Karpas-422 (cell line): ENCODE measurements around the gene FURIN. TPM values are rescaled to one million over a fixed set of nuclear protein-coding genes. Genes with fewer than 3 reads are reported as not detected.
A peak's percentile ranks its signal among the peaks of the same experiment; 100 is the strongest.

ENCODE experiments used
- DNase-seq: peaks from one replicate; pipeline ENCODE4 v3.0.0-alpha.2; 2015
- H2AFZ ChIP-seq: fragments of 200-600 bp; sonication (generic); 2 replicates; pipeline ENCODE4 v1.6.1; 2014; ENCODE audit warnings: antibody characterized with exemption, low read length, mixed read lengths
- H3K27ac ChIP-seq: fragments of 200-600 bp; sonication (generic); 2 replicates; pipeline ENCODE4 v1.5.1; 2014; ENCODE audit warnings: mild to moderate bottlenecking, low read length, moderate library complexity
- H3K27me3 ChIP-seq: fragments of 200-600 bp; sonication (generic); 2 replicates; pipeline ENCODE4 v1.6.1; 2014; ENCODE audit warnings: low read length, mixed read lengths
- H3K36me3 ChIP-seq: fragments of 200-600 bp; sonication (generic); 2 replicates; pipeline ENCODE4 v1.6.1; 2014; ENCODE audit warnings: low read length, mixed read lengths; ENCODE audit not compliant: insufficient read depth
- H3K4me1 ChIP-seq: fragments of 200-600 bp; sonication (generic); 2 replicates; pipeline ENCODE4 v1.6.1; 2014; ENCODE audit warnings: mild to moderate bottlenecking, low read length, mixed read lengths
- H3K4me2 ChIP-seq: fragments of 200-600 bp; sonication (generic); 2 replicates; pipeline ENCODE4 v1.6.1; 2014; ENCODE audit warnings: low read length, low read depth, mild to moderate bottlenecking; ENCODE audit not compliant: poor library complexity, severe bottlenecking
- H3K4me3 ChIP-seq: fragments of 200-600 bp; sonication (generic); 2 replicates; pipeline ENCODE4 v1.5.1; 2014; ENCODE audit warnings: mild to moderate bottlenecking, antibody characterized with exemption, low read length, mixed read lengths
- H3K79me2 ChIP-seq: fragments of 200-600 bp; sonication (generic); 2 replicates; pipeline ENCODE4 v1.6.1; 2014; ENCODE audit warnings: mild to moderate bottlenecking, low read length, mixed read lengths
- H3K9ac ChIP-seq: fragments of 200-600 bp; sonication (generic); 2 replicates; pipeline ENCODE4 v1.6.0; 2014; ENCODE audit warnings: low read length
- H3K9me2 ChIP-seq: fragments of 200-600 bp; sonication (generic), shearing (Covaris generic); replicated peaks from 2 replicates; pipeline ENCODE4 v1.6.0; 2014; ENCODE audit warnings: mild to moderate bottlenecking, low read length, moderate library complexity; ENCODE audit not compliant: insufficient read depth
- H3K9me3 ChIP-seq: fragments of 300-700, 200-600 bp; sonication (generic); 2 replicates; pipeline ENCODE4 v1.6.1; 2014; ENCODE audit warnings: low read length, mixed read lengths
- H4K20me1 ChIP-seq: fragments of 200-600 bp; sonication (generic); 2 replicates; pipeline ENCODE4 v1.6.1; 2014; ENCODE audit warnings: mild to moderate bottlenecking, antibody characterized with exemption, low read length, low read depth; ENCODE audit not compliant: insufficient read depth
- total RNA-seq: library from RNA; depleted of rRNA; stranded (reverse); fragments of >200 nt; shearing (Covaris generic); gene quantifications from 2 replicates; pipeline ENCODE4 v1.2.3, GENCODE V29; 2014; ENCODE audit warnings: low replicate concordance

FURIN gene
- total RNA-seq, 1 experiment from 2014 or later = 30.4 TPM

DNA sequence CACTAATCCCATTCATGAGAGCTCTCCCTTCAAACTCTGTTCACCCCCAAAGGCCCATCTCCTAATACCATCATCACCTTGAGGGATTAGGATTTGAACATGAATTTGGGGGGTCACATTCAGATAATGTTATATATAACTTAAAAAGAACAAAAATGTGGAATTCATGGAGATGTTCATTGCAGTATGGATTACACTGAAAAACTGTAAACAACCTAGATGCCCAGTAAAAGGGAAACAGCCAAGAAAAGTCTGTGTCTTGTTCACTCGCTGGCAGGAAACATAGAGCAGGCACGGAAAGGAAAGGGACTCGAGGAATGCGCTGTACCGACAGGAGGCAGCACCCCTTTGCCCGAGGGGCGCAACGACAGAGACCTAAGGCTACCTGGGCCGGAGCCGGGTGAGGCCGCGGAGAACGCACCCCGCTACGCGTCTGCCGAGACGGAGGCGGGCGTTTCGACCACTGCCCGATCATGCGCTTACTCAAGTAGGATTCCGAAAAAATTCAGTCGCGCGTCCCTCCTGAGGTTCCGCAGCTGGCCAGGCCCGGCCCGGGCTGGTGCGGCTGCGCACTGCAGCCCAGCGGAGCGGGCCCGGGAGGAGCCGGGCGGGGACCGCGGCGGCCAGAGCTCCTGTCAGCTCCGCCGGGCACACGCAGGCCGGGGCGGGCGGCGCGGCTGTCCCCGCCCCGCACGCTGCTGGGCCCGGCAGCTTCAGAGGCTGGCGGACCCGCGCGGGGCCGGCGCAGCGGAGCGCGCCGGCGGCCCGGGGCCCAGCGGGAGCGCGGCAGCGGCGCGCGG, 33.9 kb downstream of the FURIN start:
- no peaks in the 10 kb centered on the region for H3K27me3 ChIP-seq
- peak overlapping the region; percentile 89 for H3K4me2 ChIP-seq
- no peaks in the 10 kb centered on the region for H4K20me1 ChIP-seq
- peak overlapping the region; percentile 75 for H3K4me3 ChIP-seq
- DNase-seq = peak; percentile 90
- 0 out of 2 replicates have a peak, but pooled peaks cover 9% of the 10 kb centered on the region for H3K36me3 ChIP-seq
- peak overlapping the region; percentile 47 for H2AFZ ChIP-seq
- H3K9ac ChIP-seq = peak overlapping the region; percentile 87
- H3K9me2 ChIP-seq = no peaks in the 10 kb centered on the region
- H3K79me2 ChIP-seq = peaks cover 5% of the 10 kb centered on the region; the same call in 1 of the 2 replicates
- H3K4me1 ChIP-seq = peaks cover 20% of the 10 kb centered on the region
- peak overlapping the region; percentile 65 for H3K27ac ChIP-seq
- H3K9me3 ChIP-seq = no peaks in the 10 kb centered on the region

DNA sequence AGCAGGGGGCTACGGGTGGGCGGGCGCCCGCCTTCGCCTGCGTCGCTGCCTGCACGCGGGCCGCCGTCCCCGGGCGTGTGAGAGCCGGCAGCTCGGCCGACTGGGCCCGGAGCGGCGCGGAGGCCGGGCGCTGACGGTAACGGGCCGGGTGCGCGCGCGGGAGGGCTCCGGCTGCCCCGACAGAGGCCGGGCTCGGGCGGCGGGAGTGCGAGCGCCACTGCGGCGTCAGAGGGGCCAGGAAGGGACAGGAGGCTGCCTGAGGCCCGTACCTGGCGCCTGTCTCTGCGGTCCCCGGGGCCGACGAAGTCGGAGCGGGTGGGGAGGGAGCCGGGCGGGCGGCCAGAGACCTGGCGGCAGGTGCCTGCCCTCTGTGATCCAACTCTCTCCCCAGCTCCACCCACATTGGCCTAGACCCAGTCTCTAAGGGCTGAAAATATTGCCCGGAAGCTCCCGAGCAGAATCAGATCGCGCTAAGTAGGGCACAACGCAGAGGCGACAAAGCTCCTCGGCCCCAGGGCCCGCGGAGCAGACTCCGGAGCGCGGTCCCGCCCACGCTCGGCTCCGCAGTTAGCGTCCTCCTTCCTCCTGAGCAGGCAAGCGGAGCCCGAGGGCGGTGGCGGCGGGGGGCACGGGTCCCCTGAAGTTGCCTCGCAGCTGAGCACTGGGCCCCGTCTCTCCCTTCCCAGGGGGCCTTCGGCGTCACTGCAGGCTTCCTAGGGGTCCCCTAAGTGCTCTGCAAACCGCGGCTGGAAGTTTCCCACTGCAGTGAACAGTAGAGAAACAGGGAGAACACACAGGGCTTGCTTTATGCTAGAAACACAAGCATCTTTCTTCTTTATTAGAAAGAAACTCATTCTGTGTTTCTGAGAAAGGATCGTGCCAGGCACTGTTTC, 34.7 kb downstream of the FURIN start, which contains the start of gene MAN2A2:
Gene MAN2A2 (plus strand): TSS at position 463 of the 893 bp plus-strand sequence. CDS start 906 bp downstream, outside the sequence.
- DNase-seq = peak; percentile 94
- Histone ChIP-seq H3K27me3 (no peaks in the 10 kb centered on the region), H2AFZ (peak within 1 kb of the TSS; percentile 47), H4K20me1 (no peaks in the 10 kb centered on the region), H3K9me2 (no peaks in the 10 kb centered on the region), H3K79me2 (peaks cover 5% of the 10 kb centered on the region; the same call in 1 of the 2 replicates), H3K27ac (peak within 1 kb of the TSS; percentile 83), H3K9ac (peak within 1 kb of the TSS; percentile 87), H3K4me3 (peak within 1 kb of the TSS; percentile 80), H3K4me1 (peaks cover 20% of the 10 kb centered on the region), H3K36me3 (0 out of 2 replicates have a peak, but pooled peaks cover 9% of the 10 kb centered on the region), H3K4me2 (peak within 1 kb of the TSS; percentile 98), H3K9me3 (no peaks in the 10 kb centered on the region)

DNA sequence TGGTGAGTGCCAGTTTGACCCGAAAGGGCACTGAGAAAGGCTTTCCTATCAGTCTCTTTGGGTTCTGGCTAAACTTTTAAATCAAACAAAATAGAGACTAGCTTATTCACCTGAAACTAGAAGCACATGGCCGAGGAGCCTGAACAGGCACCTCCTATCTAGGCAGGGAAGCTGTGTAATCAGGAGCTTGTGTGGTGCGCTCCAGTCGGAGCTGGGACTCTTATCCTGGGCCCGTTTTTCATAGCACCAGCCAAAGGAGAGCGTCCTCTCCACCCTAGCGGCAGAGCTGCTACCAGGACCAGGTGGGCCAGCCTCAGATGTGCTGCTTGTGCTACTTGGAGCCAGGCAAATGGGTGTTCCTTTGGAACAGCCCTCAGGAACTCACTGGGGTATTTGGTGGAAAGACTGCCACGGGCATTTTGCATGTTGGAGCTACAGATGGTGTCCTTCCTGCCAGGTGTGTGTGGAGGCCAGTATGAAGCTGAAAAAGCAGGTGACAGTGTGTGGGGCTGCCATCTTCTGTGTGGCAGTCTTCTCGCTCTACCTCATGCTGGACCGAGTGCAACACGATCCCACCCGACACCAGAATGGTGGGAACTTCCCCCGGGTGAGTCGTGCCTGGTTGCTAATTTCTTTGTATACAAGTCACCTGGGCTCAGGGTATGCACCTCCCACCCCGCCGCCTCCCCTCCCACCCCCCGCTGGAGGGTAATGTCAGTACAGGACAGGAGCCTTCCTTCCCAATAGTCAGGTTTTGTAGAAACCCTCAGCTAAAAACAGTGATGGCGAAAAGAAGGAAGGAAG, 35.5 kb downstream of the FURIN start:
- peak overlapping the region; percentile 83 for H3K27ac ChIP-seq
- peak overlapping the region; percentile 80 for H3K4me3 ChIP-seq
- 0 out of 2 replicates have a peak, but pooled peaks cover 9% of the 10 kb centered on the region for H3K36me3 ChIP-seq
- no peaks in the 10 kb centered on the region for H3K9me2 ChIP-seq
- H3K9ac ChIP-seq = peak overlapping the region; percentile 87
- peak; percentile 67 for DNase-seq
- H3K79me2 ChIP-seq = peaks cover 5% of the 10 kb centered on the region; the same call in 1 of the 2 replicates
- no peaks in the 10 kb centered on the region for H3K9me3 ChIP-seq
- peak overlapping the region; percentile 11; the same call in 1 of the 2 replicates for H2AFZ ChIP-seq
- H4K20me1 ChIP-seq = no peaks in the 10 kb centered on the region
- peak overlapping the region; percentile 98 for H3K4me2 ChIP-seq
- peaks cover 20% of the 10 kb centered on the region for H3K4me1 ChIP-seq
- no peaks in the 10 kb centered on the region for H3K27me3 ChIP-seq

DNA sequence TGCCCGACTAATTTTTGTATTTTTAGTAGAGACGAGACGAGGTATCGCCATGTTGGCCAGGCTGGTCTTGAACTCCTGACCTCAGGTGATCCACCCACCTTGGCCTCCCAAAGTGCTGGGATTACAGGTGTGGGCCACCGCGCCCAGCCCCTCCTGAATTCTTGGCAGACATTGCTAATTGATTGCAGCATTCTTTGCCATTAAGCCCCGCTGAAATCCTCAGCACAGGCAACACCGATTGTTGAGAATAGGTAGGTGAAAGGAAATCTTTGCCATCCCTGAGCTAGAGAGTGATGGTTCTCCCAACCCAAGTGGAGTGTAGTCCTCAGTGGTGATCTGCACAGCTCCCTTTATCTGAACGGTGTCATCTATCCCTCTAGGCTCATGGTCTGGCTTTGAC, 36.4 kb downstream of the FURIN start:
- H2AFZ ChIP-seq = no peak overlapping the region

DNA sequence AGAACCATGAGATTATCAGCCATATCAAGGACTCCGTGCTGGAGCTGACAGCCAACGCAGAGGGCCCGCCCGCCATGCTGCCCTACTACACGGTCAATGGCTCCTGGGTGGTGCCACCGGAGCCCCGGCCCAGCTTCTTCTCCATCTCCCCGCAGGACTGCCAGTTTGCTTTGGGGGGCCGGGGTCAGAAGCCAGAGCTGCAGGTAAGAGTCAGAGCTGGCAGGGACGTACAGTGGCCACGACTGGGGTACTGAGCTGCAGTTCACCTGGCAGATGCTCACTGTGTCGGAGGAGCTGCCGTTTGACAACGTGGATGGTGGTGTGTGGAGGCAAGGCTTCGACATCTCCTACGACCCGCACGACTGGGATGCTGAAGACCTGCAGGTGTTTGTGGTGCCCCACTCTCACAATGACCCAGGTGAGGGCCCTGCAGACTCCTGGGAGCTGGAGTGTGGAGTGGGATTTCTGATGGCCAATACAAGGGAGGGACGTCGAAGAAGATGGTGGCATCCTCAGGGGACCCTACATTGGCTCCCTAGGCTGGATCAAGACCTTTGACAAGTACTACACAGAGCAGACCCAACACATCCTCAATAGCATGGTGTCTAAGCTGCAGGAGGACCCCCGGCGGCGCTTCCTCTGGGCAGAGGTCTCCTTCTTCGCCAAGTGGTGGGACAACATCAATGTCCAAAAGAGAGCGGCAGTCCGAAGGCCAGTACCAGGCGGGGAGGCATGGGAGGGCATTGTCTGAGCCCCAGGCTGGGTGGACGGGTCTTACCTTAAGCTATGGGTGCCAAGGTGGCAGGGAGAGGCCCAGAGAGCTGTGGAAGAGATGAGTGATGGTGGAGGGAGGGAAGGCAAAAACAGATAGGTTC, 37.2 kb downstream of the FURIN start:
- no peak overlapping the region for H3K4me2 ChIP-seq
- no peak overlapping the region for H2AFZ ChIP-seq
- H3K27ac ChIP-seq = no peak overlapping the region
- no peak for DNase-seq
- H3K4me3 ChIP-seq = no peak overlapping the region
- H3K9me2 ChIP-seq = no peaks in the 10 kb centered on the region
- H3K4me1 ChIP-seq = peaks cover 20% of the 10 kb centered on the region
- no peaks in the 10 kb centered on the region for H3K9me3 ChIP-seq
- H4K20me1 ChIP-seq = no peaks in the 10 kb centered on the region
- peaks cover 5% of the 10 kb centered on the region; the same call in 1 of the 2 replicates for H3K79me2 ChIP-seq
- 0 out of 2 replicates have a peak, but pooled peaks cover 9% of the 10 kb centered on the region for H3K36me3 ChIP-seq
- no peaks in the 10 kb centered on the region for H3K27me3 ChIP-seq
- H3K9ac ChIP-seq = no peak overlapping the region

More for the DNA sequence above, 36.4 kb downstream of the FURIN start:
- peaks cover 20% of the 10 kb centered on the region for H3K4me1 ChIP-seq
- H3K9me3 ChIP-seq = no peaks in the 10 kb centered on the region
- no peak overlapping the region for H3K9ac ChIP-seq
- 0 out of 2 replicates have a peak, but pooled peaks cover 9% of the 10 kb centered on the region for H3K36me3 ChIP-seq
- no peak overlapping the region for H3K27ac ChIP-seq
- no peaks in the 10 kb centered on the region for H3K27me3 ChIP-seq
- no peaks in the 10 kb centered on the region for H4K20me1 ChIP-seq
- no peak overlapping the region for H3K4me2 ChIP-seq
- no peak overlapping the region for H3K4me3 ChIP-seq
- DNase-seq = no peak
- H3K9me2 ChIP-seq = no peaks in the 10 kb centered on the region
- peaks cover 5% of the 10 kb centered on the region; the same call in 1 of the 2 replicates for H3K79me2 ChIP-seq

DNA sequence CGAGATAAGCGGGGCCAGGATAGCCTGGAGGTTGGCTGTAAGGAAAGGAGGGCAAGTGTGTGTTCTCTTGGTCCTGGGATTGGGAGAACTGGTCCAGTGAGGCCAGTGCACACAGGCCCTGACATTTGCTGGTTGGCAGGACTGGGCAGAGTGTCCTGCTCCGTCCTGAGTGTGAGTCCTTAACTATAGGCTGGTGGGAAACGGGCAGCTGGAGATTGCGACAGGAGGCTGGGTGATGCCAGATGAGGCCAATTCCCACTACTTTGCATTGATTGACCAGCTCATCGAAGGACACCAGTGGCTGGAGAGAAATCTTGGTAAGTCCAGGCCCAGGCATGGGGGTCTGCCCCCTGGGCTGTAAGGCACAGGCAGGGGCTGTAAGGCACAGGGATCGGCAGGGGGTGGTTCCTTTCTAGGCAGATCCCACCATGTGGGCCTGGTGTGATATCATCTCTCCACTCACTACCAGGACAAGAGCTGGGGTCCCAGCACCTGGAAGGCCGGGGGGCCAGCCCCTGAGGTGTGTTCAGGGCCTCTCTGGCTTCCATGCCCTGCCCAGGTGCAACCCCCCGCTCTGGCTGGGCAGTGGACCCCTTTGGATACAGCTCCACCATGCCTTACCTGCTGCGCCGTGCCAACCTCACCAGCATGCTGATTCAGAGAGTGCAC, 37.9 kb downstream of the FURIN start:
- H3K36me3 ChIP-seq = 0 out of 2 replicates have a peak, but pooled peaks cover 9% of the 10 kb centered on the region
- H3K4me1 ChIP-seq = peaks cover 18% of the 10 kb centered on the region
- no peak overlapping the region for H3K27ac ChIP-seq
- no peak overlapping the region for H3K9ac ChIP-seq
- H3K4me2 ChIP-seq = no peak overlapping the region
- DNase-seq = no peak
- no peaks in the 10 kb centered on the region for H3K9me2 ChIP-seq
- no peak overlapping the region for H2AFZ ChIP-seq
- no peak overlapping the region for H3K4me3 ChIP-seq
- H3K27me3 ChIP-seq = no peaks in the 10 kb centered on the region
- no peaks in the 10 kb centered on the region for H4K20me1 ChIP-seq
- H3K9me3 ChIP-seq = no peaks in the 10 kb centered on the region
- H3K79me2 ChIP-seq = peaks cover 5% of the 10 kb centered on the region; the same call in 1 of the 2 replicates
